Measurements from ENCODE around the gene CGRRF1.

GRCh38 chr14:54472315-54472714, 37.4 kb upstream of the CGRRF1 start:
- TF ChIP-seq CTCF (IDR thresholded peaks at IDR 0.05) (no peak), ZFX (IDR thresholded peaks at IDR 0.05; ENCODE audit: borderline replicate concordance) (no peak)
